Renal cortical epithelial cell (primary cell): ENCODE data around the gene SOX11. TPM values are rescaled to one million over a fixed set of nuclear protein-coding genes. Genes with fewer than 3 reads are reported as not detected.
"Not testable (repeated sequence)": the region's sequence is repeated elsewhere in the genome, so short reads cannot be mapped to it uniquely, and the experiment has no call there.

ENCODE experiments used
- DNase-seq: peaks from one replicate; pipeline ENCODE4 v3.0.0-alpha.2; 2011; ENCODE audit warnings: low read depth
- total RNA-seq: library from RNA; depleted of rRNA; stranded (reverse); fragments of >200 nt; gene quantifications from 2 replicates; pipeline ENCODE4 v1.2.3, GENCODE V29; 2014

The SOX11 gene
- total RNA-seq = under 0.01 and 0.05 TPM in 2 replicates

- no peak for DNase-seq
Observed at GRCh38 chr2:5691985-5692529, at the start of gene SOX11. Gene SOX11 (plus strand): TSS chr2:5692384. CDS start chr2:5692722, 338 bp downstream.

- DNase-seq = not testable (repeated sequence)
Observed at GRCh38 chr2:5652734-5653133, 39.5 kb upstream of the SOX11 start.

DNA sequence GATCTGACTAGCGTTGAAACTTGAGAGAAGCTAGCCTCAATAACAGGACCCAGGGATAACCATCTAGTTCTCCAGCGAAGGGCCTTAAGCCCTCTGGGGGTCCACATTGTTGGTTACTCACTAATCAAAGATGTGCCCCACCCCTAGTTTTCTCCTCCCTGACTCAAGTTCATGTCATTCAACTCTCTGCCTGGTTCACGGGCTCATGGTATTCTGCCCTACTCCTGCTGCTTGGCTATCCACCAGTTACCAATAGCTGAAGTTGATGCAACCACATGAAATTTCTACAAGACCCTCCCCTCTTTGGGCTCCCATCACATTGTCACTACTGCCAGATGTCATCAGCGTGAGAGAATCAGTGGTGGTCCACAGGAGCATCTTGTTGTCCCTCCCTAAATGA, 38.4 kb upstream of the SOX11 start:
- not testable (repeated sequence) for DNase-seq

DNA sequence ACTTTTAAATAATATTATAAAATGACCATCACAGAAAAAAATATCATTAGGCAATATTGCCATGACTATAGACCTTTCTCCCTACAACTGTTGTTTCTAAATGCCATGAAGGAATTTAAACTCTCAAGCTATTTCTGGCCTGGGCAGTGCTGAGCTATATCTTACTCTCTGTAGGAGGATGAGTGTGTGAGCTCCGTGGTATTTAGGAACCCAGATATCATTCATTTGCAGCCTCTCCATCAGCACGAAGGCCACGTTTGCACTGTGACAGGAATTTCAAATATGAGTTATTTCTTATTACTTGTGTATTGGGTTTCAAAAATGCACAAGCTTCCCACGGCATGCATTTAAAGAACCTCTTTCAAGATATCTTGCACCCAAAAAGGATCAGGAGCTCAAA, 35.0 kb upstream of the SOX11 start:
- no peak for DNase-seq

DNA sequence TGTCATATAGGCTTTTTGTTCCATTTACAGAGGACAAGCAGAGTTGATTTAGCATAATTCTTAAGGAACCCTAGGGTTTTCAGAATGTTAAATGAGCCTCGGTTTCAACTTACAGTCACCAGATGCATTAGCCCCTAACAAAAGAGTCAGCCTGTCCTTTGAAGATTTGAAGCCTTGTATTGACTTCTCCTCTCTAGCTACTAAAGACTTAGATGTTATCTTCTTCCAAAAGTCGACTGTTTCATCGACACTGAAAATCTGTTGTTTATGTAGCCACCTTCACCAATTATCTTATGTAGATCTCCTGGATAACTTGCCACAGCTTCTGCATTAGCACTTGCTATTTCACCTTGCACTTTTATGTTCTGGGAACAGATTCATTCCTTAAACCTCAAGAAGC, 31.6 kb upstream of the SOX11 start:
- DNase-seq = no peak

GRCh38 chr2:5661362-5661761, 30.8 kb upstream of the SOX11 start:
- DNase-seq = no peak

DNA sequence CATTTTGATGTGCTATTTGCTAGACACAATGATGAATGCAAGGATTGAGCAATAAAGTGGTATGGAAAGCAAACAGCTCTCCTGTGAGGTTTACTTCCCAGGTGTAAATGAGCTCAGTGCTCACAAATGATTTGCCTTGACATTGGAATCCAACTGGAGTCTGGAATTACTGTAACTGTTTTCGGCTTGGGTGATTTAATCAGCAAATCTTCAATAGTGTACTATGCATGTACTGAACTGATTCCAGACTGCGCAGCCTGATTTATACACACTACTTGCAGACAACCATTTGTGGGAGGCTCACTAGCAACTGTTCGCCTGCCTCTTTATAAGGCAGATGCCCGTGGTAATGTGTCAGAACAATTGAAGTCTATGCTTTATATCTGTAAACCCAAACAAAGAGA, 27.9 kb upstream of the SOX11 start:
- DNase-seq = no peak

DNA sequence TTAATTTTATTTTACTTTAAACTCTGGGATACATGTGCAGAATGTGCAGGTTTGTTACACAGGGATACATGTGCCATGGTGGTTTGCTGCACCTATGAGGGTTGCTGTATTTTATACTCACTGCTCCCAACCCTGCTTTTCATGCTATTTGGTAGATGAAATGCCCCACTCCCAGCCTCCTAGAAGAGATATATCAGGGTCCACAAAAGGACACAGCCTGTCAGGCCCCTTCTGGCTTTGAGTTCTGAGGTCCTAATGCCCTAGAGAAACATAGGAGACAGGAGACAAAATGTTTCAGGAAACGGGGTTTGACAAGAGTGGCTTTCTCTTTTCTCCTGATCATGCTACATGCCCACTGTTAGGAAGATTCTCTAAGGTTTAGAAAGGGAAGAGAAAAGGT, 27.1 kb upstream of the SOX11 start:
- no peak for DNase-seq

DNA sequence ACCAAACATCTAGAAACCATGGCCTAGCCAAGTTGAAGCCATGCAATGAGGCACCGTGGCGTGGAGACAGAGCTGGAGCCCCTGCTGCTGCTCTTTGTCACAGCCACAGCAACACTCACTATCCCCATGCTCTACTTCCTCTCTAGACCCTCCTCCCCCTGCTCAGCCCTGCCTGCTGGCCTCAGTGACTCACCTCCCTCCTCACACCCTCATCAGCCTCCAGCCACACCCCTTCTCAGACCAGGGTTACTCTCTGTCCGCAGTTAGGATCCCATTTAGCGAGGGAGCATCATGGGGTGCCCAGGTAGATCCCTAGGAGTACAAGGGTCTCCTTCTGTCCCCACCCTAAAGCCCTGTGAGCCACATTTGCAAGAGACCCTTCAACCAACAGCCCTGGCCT, 25.4 kb upstream of the SOX11 start:
- DNase-seq = no peak

DNA sequence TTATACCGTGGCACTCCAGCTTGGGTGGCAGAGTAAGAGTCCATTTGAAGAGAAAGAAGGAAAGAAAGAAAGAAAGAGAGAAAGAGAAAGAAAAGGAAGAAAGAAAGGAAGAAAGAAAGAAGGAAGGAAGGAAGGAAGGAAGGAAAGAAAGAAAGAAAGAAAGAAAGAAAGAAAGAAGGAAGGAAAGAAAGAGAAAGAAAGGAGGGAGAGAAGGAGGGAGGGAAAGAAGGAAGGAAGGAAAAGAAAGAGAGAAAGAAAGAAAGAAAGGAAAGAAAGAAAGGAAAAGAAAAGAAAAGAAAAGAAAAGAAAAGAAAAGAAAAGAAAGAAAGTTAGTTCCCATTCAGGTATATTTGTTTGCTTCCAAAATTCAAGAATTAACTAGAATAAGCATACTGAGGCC, 24.5 kb upstream of the SOX11 start:
- not testable (repeated sequence) for DNase-seq

- no peak for DNase-seq
Observed at GRCh38 chr2:5668682-5669250, 23.4 kb upstream of the SOX11 start.

DNA sequence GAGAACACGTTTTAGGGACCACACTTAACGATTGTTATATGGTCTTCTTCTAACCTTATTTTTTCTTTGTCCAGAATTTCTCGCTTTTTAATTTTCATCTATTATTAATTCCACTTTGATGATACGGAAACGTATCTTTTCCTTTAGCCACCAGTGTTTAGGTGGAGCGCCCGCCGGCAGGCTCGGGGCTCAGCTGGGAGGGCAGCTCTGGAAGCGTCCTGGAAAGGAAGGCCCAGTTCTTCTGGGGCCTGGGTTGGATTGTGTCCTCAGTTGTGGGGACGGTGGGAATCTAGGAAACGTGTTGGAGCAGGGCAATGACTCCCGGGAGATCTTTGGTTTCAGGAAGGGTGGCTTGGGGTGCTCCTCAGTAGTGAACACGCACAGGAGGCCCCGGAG, 19.4 kb upstream of the SOX11 start:
- no peak for DNase-seq

DNA sequence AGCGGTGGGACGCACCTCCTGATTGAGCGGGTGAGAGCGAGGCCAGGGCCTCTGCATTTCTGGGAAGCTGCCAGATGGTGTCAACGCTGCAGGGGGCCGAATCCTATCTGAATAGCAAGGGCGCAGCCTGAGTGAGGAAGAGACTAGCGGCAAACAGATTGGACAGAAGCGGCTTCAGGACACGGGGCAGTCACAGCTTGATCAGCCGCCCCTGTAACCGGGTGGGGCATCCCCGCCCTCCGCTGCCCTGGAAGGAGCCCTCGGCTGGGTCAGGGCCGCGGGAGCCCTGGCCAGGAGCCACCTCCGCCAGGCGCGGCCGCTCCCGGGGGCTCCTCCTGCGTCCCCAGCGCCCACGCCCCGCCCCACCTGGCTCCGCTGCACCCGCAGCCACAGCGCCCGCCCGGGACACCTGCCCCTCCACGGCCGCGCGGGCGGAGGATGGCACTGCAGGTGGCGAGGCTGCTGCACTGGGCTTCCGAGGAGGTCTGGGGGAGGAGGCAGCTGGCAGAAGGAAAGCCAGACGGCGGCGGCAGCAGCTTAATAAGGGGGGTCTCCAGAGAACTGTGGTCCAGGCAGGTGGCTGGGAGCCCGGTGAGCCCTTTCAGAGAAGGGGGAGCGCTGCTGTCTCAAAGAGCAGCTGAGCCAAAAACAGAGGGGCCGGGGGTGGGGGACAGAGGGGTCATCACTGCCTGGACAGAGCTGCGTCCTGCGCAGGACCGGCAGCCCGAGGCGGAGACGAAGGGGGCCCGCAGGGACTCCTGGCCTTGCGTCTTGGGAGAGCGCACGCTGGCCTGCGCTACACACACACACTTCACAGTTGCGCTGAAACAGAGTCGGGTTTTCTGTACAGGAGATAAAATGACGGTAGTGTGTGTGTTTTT, 18.8 kb upstream of the SOX11 start:
- DNase-seq = no peak

DNA sequence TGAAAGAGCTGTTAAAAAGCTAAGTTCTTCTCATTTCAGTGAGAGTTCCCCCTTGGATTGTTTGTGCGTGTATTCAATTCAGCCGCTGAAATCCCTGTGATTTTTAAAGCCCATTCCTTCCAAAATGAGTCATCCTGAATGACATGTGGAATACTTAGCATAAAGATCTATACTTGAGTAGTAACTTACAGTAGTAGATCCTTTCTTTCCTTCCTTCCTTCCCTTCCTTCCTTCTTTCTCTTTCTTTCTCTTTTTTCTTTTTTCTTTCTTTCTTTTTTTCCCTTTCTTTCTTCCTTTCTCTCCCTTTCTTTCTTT, 18.2 kb upstream of the SOX11 start:
- no peak for DNase-seq

DNA sequence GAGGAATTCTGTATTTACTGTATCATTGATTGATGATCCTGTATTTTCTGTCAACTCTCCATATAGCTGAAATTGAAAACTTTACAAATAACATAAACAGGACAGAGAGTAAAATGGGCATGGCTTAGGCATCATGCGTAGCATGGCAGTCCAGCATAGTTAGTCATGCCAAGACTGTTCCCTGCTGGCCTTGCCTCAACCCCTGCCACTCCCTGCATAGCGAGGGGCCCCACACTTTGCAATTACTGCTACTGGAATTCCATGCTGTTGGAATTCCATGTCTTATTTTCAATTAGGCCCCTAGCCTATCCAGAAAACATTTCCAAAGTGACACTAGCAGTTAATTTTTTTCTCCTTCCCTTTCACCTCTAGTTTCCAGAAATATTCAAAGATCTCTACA, 15.1 kb upstream of the SOX11 start:
- no peak for DNase-seq

GRCh38 chr2:5683471-5683870, 8.7 kb upstream of the SOX11 start:
- DNase-seq = no peak

- DNase-seq = no peak
Observed at GRCh38 chr2:5685225-5685624, 7.0 kb upstream of the SOX11 start.

- no peak for DNase-seq
Observed at GRCh38 chr2:5686068-5686467, 6.1 kb upstream of the SOX11 start.

- no peak for DNase-seq
Observed at GRCh38 chr2:5686536-5686935, 5.6 kb upstream of the SOX11 start.

- no peak for DNase-seq
Observed at GRCh38 chr2:5689750-5690149, 2.4 kb upstream of the SOX11 start.

DNA sequence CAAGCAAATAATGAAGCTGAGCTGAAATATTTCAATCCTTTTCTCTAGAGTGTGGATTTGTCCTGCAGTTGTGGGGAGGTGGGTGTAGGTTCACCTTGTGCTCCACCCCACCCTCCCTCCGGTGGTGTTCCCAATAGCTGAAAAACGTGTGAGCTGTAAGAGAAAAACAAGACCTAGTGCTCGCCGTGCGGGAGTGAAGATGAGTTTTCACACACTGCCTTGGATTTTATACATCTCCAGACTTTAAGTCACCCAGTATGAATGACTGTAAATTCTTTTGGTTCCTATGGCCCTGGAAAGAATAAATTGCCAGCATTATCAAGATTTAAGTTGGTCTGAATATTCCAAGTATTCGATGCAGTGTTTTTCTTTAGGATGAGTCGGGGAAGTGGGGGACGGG, 1.9 kb upstream of the SOX11 start:
- no peak for DNase-seq

DNA sequence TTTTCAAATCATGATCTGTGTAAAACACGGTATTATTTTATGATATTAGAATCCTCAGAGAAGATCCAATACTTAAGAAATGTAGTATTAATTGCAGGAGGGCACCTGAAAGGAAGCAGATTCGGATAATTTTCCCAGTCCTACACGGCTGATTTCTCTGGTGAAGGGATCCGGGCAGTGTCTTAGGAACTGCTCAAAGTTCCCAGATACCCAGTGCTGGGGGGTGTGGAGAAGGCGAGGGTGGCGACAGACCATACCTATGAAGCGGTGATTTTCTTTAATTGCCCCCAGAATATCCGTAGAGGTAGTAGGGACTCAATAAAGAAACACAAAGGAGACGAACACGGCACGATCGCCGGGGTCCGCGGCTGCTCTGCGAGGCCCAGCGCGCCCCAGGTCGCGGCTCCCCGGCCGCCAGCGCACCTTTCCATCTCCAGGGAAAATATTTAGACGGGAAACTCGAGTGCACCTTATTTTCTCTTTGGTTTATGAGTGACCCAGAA, 1.4 kb upstream of the SOX11 start:
- DNase-seq = no peak
